ENCODE data around the gene DGLUCY.

The DGLUCY gene

DNA sequence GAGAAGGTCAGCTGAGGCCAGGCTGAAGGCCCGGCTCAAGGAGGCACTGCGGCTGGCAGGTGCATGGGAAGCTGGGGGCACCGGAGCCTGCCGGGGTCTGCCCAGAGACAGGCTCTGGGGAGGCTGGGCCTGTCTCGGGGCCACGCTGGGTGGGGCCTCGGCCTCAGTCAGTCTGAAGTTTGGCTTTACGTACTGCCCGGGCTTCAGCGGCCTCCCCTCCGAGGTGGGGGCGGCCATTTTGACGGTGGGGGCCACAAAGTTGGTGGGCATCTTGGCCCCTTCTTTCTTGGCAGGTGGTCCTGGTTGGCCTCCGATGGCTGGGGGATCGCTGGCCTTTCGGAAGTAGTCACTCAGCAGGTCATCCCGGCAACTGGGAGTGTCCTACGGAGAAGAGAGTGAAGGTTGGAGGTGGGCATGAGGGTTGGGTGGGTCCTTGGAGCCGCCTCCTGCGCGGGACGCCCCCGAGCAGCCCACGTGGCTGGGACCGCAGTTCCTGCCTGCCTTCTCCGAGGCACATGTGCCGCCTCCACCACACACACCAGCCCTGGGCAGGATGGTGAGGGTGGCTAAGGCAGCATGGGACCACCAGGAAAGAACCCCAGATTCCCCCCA lies 159.5 kb downstream of the DGLUCY start:
- H3K4me3 ChIP-seq, result no peak overlapping the region
- TF ChIP-seq Cebpa-rat (IDR thresholded peaks at IDR 0.05), result no peak
- peaks cover 48 to 82% (median 69%) of the 10 kb centered on the region in 11 experiments for H3K36me3 ChIP-seq

GRCh38 chr14:91273885-91274273 lies 160.0 kb downstream of the DGLUCY start:
- Histone ChIP-seq H3K9ac (no peak overlapping the region), H3K36me3 (peaks cover 52 to 87% (median 74%) of the 10 kb centered on the region in 11 experiments), H3K4me3 (no peak overlapping the region), H3K4me1 (no peaks in the 10 kb centered on the region), H3K4me2 (no peak overlapping the region), H3K9me3 (replicated peaks in 1 of 11) (no peaks in the 10 kb centered on the region), H3K27me3 (no peaks in the 10 kb centered on the region), H3K27ac (no peak overlapping the region), H4K20me1 (peaks cover 0 to 50% (median 0%) of the 10 kb centered on the region in 11 experiments; a peak in 4 of 22 replicates)
- no peak for TF ChIP-seq Cebpa-rat (IDR thresholded peaks at IDR 0.05)

More for the DNA sequence above, 159.5 kb downstream of the DGLUCY start:
- Histone ChIP-seq H4K20me1 (peaks cover 0 to 50% (median 0%) of the 10 kb centered on the region in 11 experiments; a peak in 4 of 22 replicates), H3K4me2 (no peak overlapping the region), H3K4me1 (no peaks in the 10 kb centered on the region), H3K9me3 (replicated peaks in 1 of 11) (no peaks in the 10 kb centered on the region), H3K9ac (no peak overlapping the region), H3K27ac (no peak overlapping the region), H3K27me3 (no peaks in the 10 kb centered on the region)

GRCh38 chr14:91274796-91275195 lies 160.9 kb downstream of the DGLUCY start:
- no peak for TF ChIP-seq Cebpa-rat (IDR thresholded peaks at IDR 0.05)
- Histone ChIP-seq H3K27ac (no peak overlapping the region), H3K9ac (no peak overlapping the region), H4K20me1 (peaks cover 0 to 42% (median 0%) of the 10 kb centered on the region in 11 experiments; a peak in 4 of 22 replicates), H3K4me1 (no peaks in the 10 kb centered on the region), H3K27me3 (no peaks in the 10 kb centered on the region), H3K36me3 (peaks cover 62 to 89% (median 83%) of the 10 kb centered on the region in 11 experiments), H3K4me3 (no peak overlapping the region), H3K4me2 (no peak overlapping the region), H3K9me3 (replicated peaks in 1 of 11) (no peaks in the 10 kb centered on the region)
